Adrenal gland (tissue), 5 donors: Measurements from ENCODE around the gene BTBD19.
A peak's percentile ranks its signal among the peaks of the same experiment; 100 is the strongest.

Experiments
- CTCF ChIP-seq, 6 experiments: fragments of 450-650 bp in 4 of 6; fragments of 200-600 bp in 2 of 6; sonication (generic) in 1 of 6; IDR thresholded peaks; 1 replicate in 5 of 6; 2 replicates in 1 of 6; pipeline versions ENCODE4 v1.5.1 to v1.8.0; 2016 to 2021; ENCODE audit warnings: antibody characterized with exemption in 6 of 6, mild to moderate bottlenecking in 2 of 6, moderate library complexity in 1 of 6
- POLR2A ChIP-seq, 2 donors: fragments of 450-650 bp; IDR thresholded peaks; one replicate each; pipeline ENCODE4 v1.6.1; 2017; ENCODE audit warnings: antibody characterized with exemption in 2 of 2, mild to moderate bottlenecking in 2 of 2, moderate library complexity in 1 of 2
- donor health status: DM: no; HTN: no; CAD: no.

DNA sequence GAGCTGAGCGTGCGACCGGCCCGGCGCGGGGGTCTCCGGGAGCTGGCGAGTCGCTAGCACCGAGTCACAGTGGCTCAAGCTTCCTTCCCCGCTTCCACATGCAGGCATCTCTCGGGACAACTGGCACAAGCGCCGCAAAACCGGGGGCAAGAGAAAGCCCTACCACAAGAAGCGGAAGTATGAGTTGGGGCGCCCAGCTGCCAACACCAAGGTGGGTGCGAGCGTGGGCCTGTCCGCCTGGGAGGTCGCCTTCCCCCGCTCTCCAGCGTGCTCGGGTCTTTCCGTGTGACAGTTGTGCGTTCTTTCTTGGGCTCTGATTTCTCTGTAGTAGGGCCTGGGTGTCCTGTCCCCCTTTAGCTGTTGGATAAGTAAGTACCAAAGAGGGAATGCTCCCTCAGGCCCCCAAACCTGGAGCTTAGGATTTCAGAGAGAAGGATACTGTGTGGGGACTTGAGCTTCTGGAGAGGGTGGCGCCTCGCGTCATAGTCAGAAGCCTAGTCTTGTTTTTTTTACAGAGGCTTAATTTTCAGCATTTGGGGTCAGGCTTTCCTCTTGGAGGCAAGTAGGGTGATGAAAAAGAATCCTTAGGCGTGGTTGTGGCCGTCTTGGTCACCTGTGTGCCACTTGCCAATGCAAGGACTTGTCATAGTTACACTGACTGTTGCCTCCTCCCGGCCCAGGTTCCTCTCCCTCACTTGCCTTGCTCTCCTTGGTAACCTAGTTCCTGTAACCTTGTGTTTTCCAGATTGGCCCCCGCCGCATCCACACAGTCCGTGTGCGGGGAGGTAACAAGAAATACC, 32.2 kb upstream of the BTBD19 start:
- TF ChIP-seq CTCF (IDR thresholded peaks at IDR 0.05) (no peak), POLR2A (IDR thresholded peaks at IDR 0.05) (peak in 1 of 2 donors; percentile 20)
